Measurements from ENCODE around the gene SURF1. TPM values are rescaled to one million over a fixed set of nuclear protein-coding genes. Genes with fewer than 3 reads are reported as not detected.

Gene SURF1
- total RNA-seq, 2 donors from 2014 or later = 45.1 to 54.4 TPM

DNA sequence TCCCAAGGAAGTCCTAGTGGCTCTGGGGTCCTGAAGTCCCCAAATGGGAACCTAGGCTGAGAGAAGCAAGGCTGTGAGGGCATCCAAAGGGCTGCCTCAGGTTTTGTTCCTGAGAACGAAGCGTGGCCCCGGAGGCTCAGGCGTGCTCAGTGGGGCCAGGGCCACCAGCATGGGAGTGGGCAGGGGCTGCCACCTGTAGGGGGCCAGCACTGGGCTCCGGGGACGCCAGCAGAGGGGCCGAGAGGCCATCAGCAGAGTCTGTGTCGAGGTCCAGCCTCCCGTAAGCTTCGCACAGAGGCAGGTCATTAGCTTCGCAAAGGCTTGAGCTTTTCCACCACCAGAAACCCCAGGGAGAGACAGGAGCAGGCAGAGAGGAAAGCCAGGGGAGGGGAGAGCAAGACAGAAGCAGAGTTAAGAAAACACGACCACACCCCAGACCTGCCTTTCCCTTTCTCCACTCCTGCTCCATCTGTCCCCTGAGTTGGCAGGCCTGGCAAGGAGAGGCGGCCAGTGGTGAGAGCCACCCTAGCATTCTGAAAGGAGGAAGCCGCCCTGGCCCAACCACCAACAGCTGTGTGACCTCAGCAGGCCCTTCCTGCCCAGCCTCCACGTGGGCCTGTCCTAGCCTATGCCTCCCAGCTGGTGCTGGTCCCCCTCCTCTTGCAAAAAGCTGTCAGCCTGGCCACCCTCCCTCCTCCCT, 14.8 kb downstream of the SURF1 start:
- peak overlapping the region; percentile 61 for H3K27ac Mint-ChIP-seq
- peaks cover 3% of the 10 kb centered on the region for H3K4me1 Mint-ChIP-seq
- no peaks in the 10 kb centered on the region for H3K9me3 Mint-ChIP-seq
- TF ChIP-seq, protein P1, sequence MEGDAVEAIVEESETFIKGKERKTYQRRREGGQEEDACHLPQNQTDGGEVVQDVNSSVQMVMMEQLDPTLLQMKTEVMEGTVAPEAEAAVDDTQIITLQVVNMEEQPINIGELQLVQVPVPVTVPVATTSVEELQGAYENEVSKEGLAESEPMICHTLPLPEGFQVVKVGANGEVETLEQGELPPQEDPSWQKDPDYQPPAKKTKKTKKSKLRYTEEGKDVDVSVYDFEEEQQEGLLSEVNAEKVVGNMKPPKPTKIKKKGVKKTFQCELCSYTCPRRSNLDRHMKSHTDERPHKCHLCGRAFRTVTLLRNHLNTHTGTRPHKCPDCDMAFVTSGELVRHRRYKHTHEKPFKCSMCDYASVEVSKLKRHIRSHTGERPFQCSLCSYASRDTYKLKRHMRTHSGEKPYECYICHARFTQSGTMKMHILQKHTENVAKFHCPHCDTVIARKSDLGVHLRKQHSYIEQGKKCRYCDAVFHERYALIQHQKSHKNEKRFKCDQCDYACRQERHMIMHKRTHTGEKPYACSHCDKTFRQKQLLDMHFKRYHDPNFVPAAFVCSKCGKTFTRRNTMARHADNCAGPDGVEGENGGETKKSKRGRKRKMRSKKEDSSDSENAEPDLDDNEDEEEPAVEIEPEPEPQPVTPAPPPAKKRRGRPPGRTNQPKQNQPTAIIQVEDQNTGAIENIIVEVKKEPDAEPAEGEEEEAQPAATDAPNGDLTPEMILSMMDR (conservative IDR thresholded peaks at IDR 0.05) = no peak
- Histone ChIP-seq H3K27me3 (ENCODE audit: control insufficient read depth, insufficient read depth, low read length, poor library complexity, severe bottlenecking) (no peaks in the 10 kb centered on the region), H3K4me3 (ENCODE audit: low read length) (no peak overlapping the region), H3K9ac (ENCODE audit: extremely low read depth, low read length, poor library complexity, severe bottlenecking) (no peak overlapping the region), H3K4me1 (ENCODE audit: control insufficient read depth, insufficient read depth, low read length) (no peaks in the 10 kb centered on the region), H3K36me3 (ENCODE audit: control insufficient read depth, insufficient read depth, low read length) (peaks cover 65% of the 10 kb centered on the region), H3K9me3 (ENCODE audit: control insufficient read depth, low read length) (no peaks in the 10 kb centered on the region), H3K27ac (ENCODE audit: low read depth, low read length) (no peak overlapping the region)
- DNase-seq = no peak
- peaks cover 73% of the 10 kb centered on the region for H3K36me3 Mint-ChIP-seq (ENCODE audit: low read depth)
- 93 to 98% methylated on average over 7 to 15 of the region's 15 CpGs for WGBS, 2 experiments (ENCODE audit: insufficient coverage in 1 of 2, insufficient read length in 1 of 2)
- no peaks in the 10 kb centered on the region for H3K27me3 Mint-ChIP-seq (ENCODE audit: insufficient read depth)
- H3K4me3 Mint-ChIP-seq = no peak overlapping the region

DNA sequence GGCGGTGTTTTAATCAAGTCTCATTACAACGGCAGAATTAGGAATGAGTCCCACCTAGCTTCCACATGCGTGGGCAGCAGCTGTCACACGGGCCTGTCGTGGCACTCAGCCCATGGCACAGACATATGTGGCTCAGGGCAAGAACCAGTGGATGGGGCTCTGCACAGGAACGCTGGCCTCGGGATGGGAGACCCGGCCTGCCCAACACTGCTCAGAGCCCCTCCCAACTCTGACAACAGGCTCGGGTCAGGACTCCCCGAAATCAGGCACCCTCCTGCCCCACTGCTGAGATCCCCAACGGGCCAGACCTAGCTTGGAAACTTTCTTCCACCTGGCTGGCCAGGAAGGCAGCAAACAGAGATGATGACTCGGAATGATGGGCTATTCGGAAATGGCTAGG, 15.4 kb downstream of the SURF1 start:
- Mint-ChIP-seq H3K4me1 (peaks cover 2% of the 10 kb centered on the region), H3K27ac (no peak overlapping the region), H3K27me3 (ENCODE audit: insufficient read depth) (no peaks in the 10 kb centered on the region), H3K36me3 (ENCODE audit: low read depth) (peaks cover 68% of the 10 kb centered on the region), H3K9me3 (no peaks in the 10 kb centered on the region), H3K4me3 (no peak overlapping the region)
- Histone ChIP-seq H3K9ac (ENCODE audit: extremely low read depth, low read length, poor library complexity, severe bottlenecking) (no peak overlapping the region), H3K4me3 (ENCODE audit: low read length) (no peak overlapping the region), H3K9me3 (ENCODE audit: control insufficient read depth, low read length) (no peaks in the 10 kb centered on the region), H3K27me3 (ENCODE audit: control insufficient read depth, insufficient read depth, low read length, poor library complexity, severe bottlenecking) (no peaks in the 10 kb centered on the region), H3K36me3 (ENCODE audit: control insufficient read depth, insufficient read depth, low read length) (peaks cover 61% of the 10 kb centered on the region), H3K4me1 (ENCODE audit: control insufficient read depth, insufficient read depth, low read length) (no peaks in the 10 kb centered on the region), H3K27ac (ENCODE audit: low read depth, low read length) (no peak overlapping the region)
- TF ChIP-seq, protein P1 (conservative IDR thresholded peaks at IDR 0.05) = no peak
- no peak for DNase-seq
- WGBS, 2 experiments (ENCODE audit: insufficient coverage in 1 of 2, insufficient read length in 1 of 2) = 86 to 94% methylated on average over 8 to 13 of the region's 13 CpGs

DNA sequence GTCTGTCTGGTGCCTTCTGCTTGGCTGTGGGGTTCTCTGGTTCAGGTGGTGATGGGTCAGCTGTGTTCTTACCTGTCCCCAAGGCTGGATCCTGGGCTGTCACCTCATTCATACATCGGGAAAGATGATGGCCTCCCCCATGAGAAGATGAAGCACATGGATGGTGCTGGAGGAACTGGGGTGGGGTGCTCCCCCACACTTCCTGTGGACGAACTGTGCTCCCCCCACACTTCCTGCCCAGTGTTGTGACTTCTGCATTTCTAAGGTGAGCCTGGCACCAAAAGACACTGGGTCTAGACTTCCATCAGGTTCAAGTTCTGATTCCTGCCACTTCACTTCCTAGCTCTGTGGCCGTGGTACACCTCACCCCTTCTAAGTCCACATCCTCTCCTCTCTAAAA, 16.0 kb downstream of the SURF1 start:
- 100% methylated on average over 2 to 3 of the region's 3 CpGs for WGBS, 2 experiments (ENCODE audit: insufficient coverage in 1 of 2, insufficient read length in 1 of 2)
- Histone ChIP-seq H3K36me3 (ENCODE audit: control insufficient read depth, insufficient read depth, low read length) (peaks cover 54% of the 10 kb centered on the region), H3K4me3 (ENCODE audit: low read length) (no peak overlapping the region), H3K27ac (ENCODE audit: low read depth, low read length) (no peak overlapping the region), H3K9me3 (ENCODE audit: control insufficient read depth, low read length) (no peaks in the 10 kb centered on the region), H3K27me3 (ENCODE audit: control insufficient read depth, insufficient read depth, low read length, poor library complexity, severe bottlenecking) (no peaks in the 10 kb centered on the region), H3K4me1 (ENCODE audit: control insufficient read depth, insufficient read depth, low read length) (no peaks in the 10 kb centered on the region), H3K9ac (ENCODE audit: extremely low read depth, low read length, poor library complexity, severe bottlenecking) (no peak overlapping the region)
- no peaks in the 10 kb centered on the region for H3K9me3 Mint-ChIP-seq
- H3K4me1 Mint-ChIP-seq = peaks cover 4% of the 10 kb centered on the region
- no peak overlapping the region for H3K4me3 Mint-ChIP-seq
- H3K27ac Mint-ChIP-seq = no peak overlapping the region
- no peaks in the 10 kb centered on the region for H3K27me3 Mint-ChIP-seq (ENCODE audit: insufficient read depth)
- TF ChIP-seq, protein P1 (conservative IDR thresholded peaks at IDR 0.05) = no peak
- peaks cover 64% of the 10 kb centered on the region for H3K36me3 Mint-ChIP-seq (ENCODE audit: low read depth)
- DNase-seq = no peak

Measured in endodermal cell (in vitro differentiated cells).